SHP77 (cell line): ENCODE measurements around the gene GUSB.

ENCODE experiments used
- DNase-seq, 2 experiments: peaks; one replicate each; lab custom pipeline; 2025; lab: John Stamatoyannopoulos, UW

GUSB gene

DNA sequence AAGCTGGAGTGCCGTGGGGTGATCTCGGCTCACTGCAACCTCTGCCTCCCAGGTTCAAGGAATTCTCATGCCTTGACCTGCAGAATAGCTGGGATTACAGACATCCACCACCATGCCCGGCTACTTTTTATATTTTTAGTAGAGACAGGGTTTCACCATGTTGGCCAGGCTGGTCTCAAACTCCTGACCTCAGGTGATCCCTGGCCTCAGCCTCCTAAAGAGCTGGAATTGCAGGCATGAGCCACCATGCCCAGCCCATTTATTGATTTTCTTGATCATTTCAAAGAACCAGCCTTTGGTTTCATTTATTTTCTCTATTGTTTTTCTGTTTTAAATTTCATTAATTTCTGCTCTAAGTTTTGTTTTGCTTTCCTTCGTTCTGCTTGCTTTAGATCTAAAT, 50.3 kb downstream of the GUSB start:
- no peak for DNase-seq

GRCh38 chr7:65927489-65928448, 54.2 kb downstream of the GUSB start:
- DNase-seq = no peak

GRCh38 chr7:65926588-65926987, 55.4 kb downstream of the GUSB start:
- DNase-seq = no peak

DNA sequence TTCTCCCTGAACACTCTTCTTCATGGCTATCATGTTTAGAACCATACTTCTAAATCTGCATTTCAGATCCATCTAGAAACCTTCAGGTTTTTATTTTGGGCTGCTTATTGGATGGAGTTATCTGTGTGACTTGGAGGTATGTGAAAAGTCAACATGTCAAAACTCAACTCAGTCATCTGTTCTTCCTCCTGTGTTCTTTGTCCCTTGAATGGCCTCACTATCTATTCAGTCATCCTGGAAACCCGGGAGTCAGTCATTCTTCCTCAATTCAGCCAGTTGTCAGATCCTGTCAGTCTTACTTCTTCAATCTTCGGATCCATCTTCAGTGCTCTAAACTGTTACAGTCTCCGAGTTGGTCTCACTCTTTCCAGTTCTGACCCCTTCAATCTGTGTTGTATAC, 57.0 kb downstream of the GUSB start:
- no peak for DNase-seq

- DNase-seq = no peak
Measured at GRCh38 chr7:65924193-65924592, 57.8 kb downstream of the GUSB start.

DNA sequence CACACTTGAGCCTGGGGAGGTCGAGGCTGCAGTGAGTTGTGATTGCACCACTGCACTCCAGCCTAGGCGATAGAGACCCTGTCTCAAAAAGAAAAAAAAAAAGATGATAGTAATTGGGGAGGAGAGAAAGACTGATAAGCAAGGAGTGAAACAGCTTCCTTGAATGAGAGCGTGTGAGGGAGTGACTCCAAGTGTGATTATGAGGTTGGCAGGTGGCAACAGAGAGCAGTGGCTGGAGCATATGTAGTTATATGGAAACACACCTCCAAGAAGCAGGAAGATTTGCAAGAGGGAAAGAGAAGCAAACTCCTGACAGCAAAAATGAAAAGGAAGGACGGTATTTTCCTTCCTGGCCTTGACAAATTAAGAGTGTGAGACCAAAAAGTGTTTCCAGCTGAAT, 58.7 kb downstream of the GUSB start:
- DNase-seq = no peak

DNA sequence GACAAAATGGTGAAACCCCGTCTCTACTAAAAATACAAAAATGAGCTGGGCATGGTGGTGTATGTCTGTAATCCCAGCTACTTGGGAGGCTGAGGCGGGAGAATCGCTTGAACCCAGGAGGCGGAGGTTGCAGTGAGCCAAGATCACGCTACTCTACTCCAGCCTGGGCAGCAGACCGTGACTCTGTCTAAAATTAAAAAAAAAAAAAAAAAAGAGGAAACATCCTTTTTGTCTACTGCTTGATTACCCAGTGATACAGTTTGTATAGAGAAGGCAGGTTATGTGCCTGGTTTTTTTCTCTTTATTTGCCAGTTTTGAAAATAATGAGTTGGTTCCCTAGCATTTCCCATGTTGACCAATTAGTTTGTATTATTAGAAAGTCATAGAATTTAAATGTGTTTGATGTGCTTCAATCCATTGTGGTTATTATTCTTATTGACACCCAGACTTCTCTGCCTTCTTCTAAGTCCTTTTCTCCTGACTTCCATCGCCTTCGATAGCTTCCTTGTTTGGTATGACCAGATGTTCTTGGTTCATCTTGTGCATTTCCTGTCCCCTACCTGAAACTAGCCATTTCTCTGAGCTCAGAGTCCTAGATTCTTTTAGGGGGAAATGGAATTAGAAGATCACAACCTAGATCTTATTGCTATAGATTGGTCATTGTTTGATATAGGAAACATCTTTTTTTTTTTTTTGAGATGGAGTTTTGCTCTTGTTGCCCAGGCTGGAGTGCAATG, 65.9 kb downstream of the GUSB start:
- no peak for DNase-seq

DNA sequence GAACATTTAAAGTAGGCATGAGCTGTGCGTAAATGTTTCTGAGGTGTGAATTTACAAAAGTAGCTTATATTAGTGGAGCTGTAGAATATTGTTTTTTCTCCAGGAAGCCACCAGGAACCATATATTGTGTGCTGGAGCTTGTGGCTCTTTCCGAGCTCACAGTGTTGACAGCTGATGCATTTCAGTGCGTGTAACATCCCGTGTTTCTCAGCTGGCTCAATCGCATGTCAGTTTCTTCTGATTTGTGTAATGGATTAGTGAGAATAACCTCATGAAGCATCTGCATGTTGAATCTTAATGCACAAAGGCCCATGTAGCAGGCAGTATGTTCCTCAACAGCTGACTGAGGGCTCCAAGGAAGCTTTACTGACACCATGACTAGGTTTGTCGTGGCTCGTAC, 69.8 kb downstream of the GUSB start:
- DNase-seq = no peak
